ENCODE data around the gene FLYWCH1.

The FLYWCH1 gene

GRCh38 chr16:2979669-2980226, 68.0 kb downstream of the FLYWCH1 start:
- TF ChIP-seq CSDC2 (CRISPR knock-in tag; IDR thresholded peaks at IDR 0.05) (no peak), ESRRG (CRISPR knock-in tag; IDR thresholded peaks at IDR 0.05) (no peak), CREB5 (CRISPR knock-in tag; IDR thresholded peaks at IDR 0.05; ENCODE audit: low read depth) (no peak), SNAI2 (CRISPR knock-in tag; IDR thresholded peaks at IDR 0.05) (no peak), ZNF8 (CRISPR knock-in tag; IDR thresholded peaks at IDR 0.05) (no peak), ZFP3 (CRISPR knock-in tag; IDR thresholded peaks at IDR 0.05) (no peak), RARB (CRISPR knock-in tag; IDR thresholded peaks at IDR 0.05) (no peak), PATZ1 (CRISPR knock-in tag; IDR thresholded peaks at IDR 0.05; ENCODE audit: borderline replicate concordance) (no peak), ZNF565 (CRISPR knock-in tag; conservative IDR thresholded peaks at IDR 0.05; ENCODE audit: low read depth) (no peak), GLIS3 (CRISPR knock-in tag; IDR thresholded peaks at IDR 0.05) (no peak)
- ATAC-seq, result peak; percentile 6

GRCh38 chr16:2980227-2981176, 68.8 kb downstream of the FLYWCH1 start, which contains the start of gene PKMYT1:
Gene PKMYT1, minus strand, starts transcription at chr16:2980446. Its CDS starts 789 bp downstream, at chr16:2979657.
- no peak for TF ChIP-seq ZNF565 (CRISPR knock-in tag; conservative IDR thresholded peaks at IDR 0.05; ENCODE audit: low read depth)
- no peak for TF ChIP-seq CSRNP3 (CRISPR knock-in tag; IDR thresholded peaks at IDR 0.05)
- no peak for TF ChIP-seq ARNTL (CRISPR knock-in tag; IDR thresholded peaks at IDR 0.05; ENCODE audit: borderline replicate concordance, low read depth)
- no peak for TF ChIP-seq ZC3H10 (CRISPR knock-in tag; IDR thresholded peaks at IDR 0.05)
- no peak for TF ChIP-seq CREB5 (CRISPR knock-in tag; IDR thresholded peaks at IDR 0.05; ENCODE audit: low read depth)
- no peak for TF ChIP-seq ZNF70 (CRISPR knock-in tag; IDR thresholded peaks at IDR 0.05)
- no peak for TF ChIP-seq OSR1 (CRISPR knock-in tag; IDR thresholded peaks at IDR 0.05)
- TF ChIP-seq TSHZ2 (CRISPR knock-in tag; IDR thresholded peaks at IDR 0.05), result no peak
- TF ChIP-seq PPARA (CRISPR knock-in tag; IDR thresholded peaks at IDR 0.05; ENCODE audit: borderline replicate concordance), result no peak
- no peak for TF ChIP-seq TCF4 (CRISPR knock-in tag; IDR thresholded peaks at IDR 0.05; ENCODE audit: borderline replicate concordance)
- no peak for TF ChIP-seq BACH2 (CRISPR knock-in tag; IDR thresholded peaks at IDR 0.05; ENCODE audit: borderline replicate concordance)
- no peak for TF ChIP-seq SNAI2 (CRISPR knock-in tag; IDR thresholded peaks at IDR 0.05)
- no peak for TF ChIP-seq TOX (CRISPR knock-in tag; IDR thresholded peaks at IDR 0.05; ENCODE audit: borderline replicate concordance)
- TF ChIP-seq RARB (CRISPR knock-in tag; IDR thresholded peaks at IDR 0.05), result no peak
- TF ChIP-seq ZFP30 (CRISPR knock-in tag; IDR thresholded peaks at IDR 0.05), result no peak
- TF ChIP-seq ZFP3 (CRISPR knock-in tag; IDR thresholded peaks at IDR 0.05), result no peak
- TF ChIP-seq ZNF8 (CRISPR knock-in tag; IDR thresholded peaks at IDR 0.05), result no peak
- peak; percentile 89 for ATAC-seq
